HG02973 (cell line): ENCODE data around the gene KLHL17.

Source experiments
- ATAC-seq: cut with Tn5 transposase; IDR thresholded peaks from one replicate; pipeline ENCODE4 v1.9.1; 2021; ENCODE audit warnings: moderate library complexity; ENCODE audit not compliant: unreplicated experiment

KLHL17 gene

GRCh38 chr1:1013922-1014648 lies 53.7 kb downstream of the KLHL17 start:
- no peak for ATAC-seq

GRCh38 chr1:1014799-1015681 lies 54.7 kb downstream of the KLHL17 start:
- no peak for ATAC-seq
